ENCODE measurements around the gene IGFBP5.

GRCh38 chr2:216733046-216733445, 37.7 kb upstream of the IGFBP5 start:
- TF ChIP-seq CTCF (IDR thresholded peaks at IDR 0.05; ENCODE audit: control extremely low read depth in 1 of 3, insufficient read depth in 1 of 3, low read depth in 1 of 3, low read length in 3 of 3) (no peak), CREB1 (IDR thresholded peaks at IDR 0.05) (no peak), CEBPB (IDR thresholded peaks at IDR 0.05; ENCODE audit: low read depth, low read length) (no peak), TEAD4 (IDR thresholded peaks at IDR 0.05; ENCODE audit: low read depth, low read length) (no peak), USF2 (IDR thresholded peaks at IDR 0.05; ENCODE audit: low read length) (no peak), EZH2 (IDR thresholded peaks at IDR 0.05; ENCODE audit: low read depth, low read length, severe bottlenecking) (no peak), KDM1A (IDR thresholded peaks at IDR 0.05; ENCODE audit: borderline replicate concordance, low read length) (no peak)

All from H1 (cell line).